ENCODE results near the gene CUL7. TPM values are rescaled to one million over a fixed set of nuclear protein-coding genes. Genes with fewer than 3 reads are reported as not detected.

Gene CUL7
- polyA plus RNA-seq, 1 donor from 2014 or later = 25.7 TPM

DNA sequence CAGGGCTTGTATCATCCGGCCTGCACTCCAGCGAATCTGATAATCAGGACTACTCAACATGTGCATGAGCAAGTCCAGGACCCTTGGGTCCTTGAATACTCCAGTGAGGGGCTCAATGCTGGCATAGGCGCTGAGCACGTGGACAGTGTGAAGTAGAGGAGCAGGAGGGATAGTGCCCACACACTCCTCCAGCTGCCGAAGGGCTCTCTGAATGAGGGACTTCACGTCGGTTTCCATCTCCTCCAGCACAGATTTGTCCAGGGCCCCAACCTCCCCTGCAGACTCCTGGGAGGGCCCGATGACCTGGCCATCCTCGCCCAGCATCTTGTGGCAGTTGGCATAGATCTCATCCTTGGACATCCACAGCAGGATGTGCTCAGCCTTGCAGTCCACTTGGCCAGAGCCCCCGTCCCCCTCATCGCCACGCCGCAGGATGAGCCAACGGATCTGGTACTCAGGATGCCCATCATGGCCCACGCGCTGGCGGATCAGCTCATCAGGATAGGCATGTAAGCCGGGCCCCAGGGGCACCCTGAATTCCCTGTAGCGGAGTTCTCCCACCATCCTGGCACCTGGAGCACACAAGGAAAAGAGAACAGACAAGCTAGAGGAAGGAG, 1.3 kb downstream of the CUL7 start:
- Histone ChIP-seq H3K36me3 (ENCODE audit: insufficient read depth, low read length) (no peaks in the 10 kb centered on the region), H3K27ac (ENCODE audit: low read length) (no peak overlapping the region), H3K27me3 (ENCODE audit: insufficient read depth, low read depth, low read length) (no peaks in the 10 kb centered on the region), H3K9ac (ENCODE audit: low read length) (no peak overlapping the region), H3K4me2 (ENCODE audit: low read length) (no peak overlapping the region), H3F3A (ENCODE audit: insufficient read depth, low read length, poor library complexity, severe bottlenecking) (no peaks in the 10 kb centered on the region), H3K9me3 (ENCODE audit: low read length) (no peaks in the 10 kb centered on the region), H3K79me2 (replicated peaks; ENCODE audit: insufficient read depth, low read length) (no peaks in the 10 kb centered on the region), H4K20me1 (ENCODE audit: insufficient read depth) (no peaks in the 10 kb centered on the region), H3K9me2 (ENCODE audit: insufficient read depth, low read length) (no peaks in the 10 kb centered on the region), H3K4me3 (ENCODE audit: low read length) (peak overlapping the region; percentile 76), H2AFZ (ENCODE audit: low read depth, low read length) (no peak overlapping the region)
- no peak for TF ChIP-seq POLR2AphosphoS5 (IDR thresholded peaks at IDR 0.05)
- TF ChIP-seq MXI1 (conservative IDR thresholded peaks at IDR 0.05; ENCODE audit: poor library complexity, severe bottlenecking) = no peak
- TF ChIP-seq CTCF (IDR thresholded peaks at IDR 0.05; ENCODE audit: poor library complexity, severe bottlenecking) = no peak

- H3K4me2 ChIP-seq (ENCODE audit: low read length) = no peak overlapping the region
Observed at GRCh38 chr6:43050981-43051380, 2.7 kb downstream of the CUL7 start.

More at GRCh38 chr6:43050981-43051380, 2.7 kb downstream of the CUL7 start:
- Histone ChIP-seq H3K27ac (ENCODE audit: low read length) (no peak overlapping the region), H3K36me3 (ENCODE audit: insufficient read depth, low read length) (no peaks in the 10 kb centered on the region), H3K4me3 (ENCODE audit: low read length) (no peak overlapping the region), H4K20me1 (ENCODE audit: insufficient read depth) (no peaks in the 10 kb centered on the region), H2AFZ (ENCODE audit: low read depth, low read length) (no peak overlapping the region), H3K9me2 (ENCODE audit: insufficient read depth, low read length) (no peaks in the 10 kb centered on the region), H3K9me3 (ENCODE audit: low read length) (no peaks in the 10 kb centered on the region), H3K79me2 (replicated peaks; ENCODE audit: insufficient read depth, low read length) (no peaks in the 10 kb centered on the region), H3F3A (ENCODE audit: insufficient read depth, low read length, poor library complexity, severe bottlenecking) (no peaks in the 10 kb centered on the region), H3K9ac (ENCODE audit: low read length) (no peak overlapping the region), H3K27me3 (ENCODE audit: insufficient read depth, low read depth, low read length) (no peaks in the 10 kb centered on the region)
- TF ChIP-seq POLR2AphosphoS5 (IDR thresholded peaks at IDR 0.05) (no peak), EP300 (conservative IDR thresholded peaks at IDR 0.05; ENCODE audit: poor library complexity, severe bottlenecking) (no peak), EZH2 (IDR thresholded peaks at IDR 0.05; ENCODE audit: borderline replicate concordance, insufficient read depth, low read length, poor library complexity, severe bottlenecking) (no peak), RAD21 (conservative IDR thresholded peaks at IDR 0.05) (no peak), REST (IDR thresholded peaks at IDR 0.05; ENCODE audit: borderline replicate concordance) (no peak), MXI1 (conservative IDR thresholded peaks at IDR 0.05; ENCODE audit: poor library complexity, severe bottlenecking) (no peak), TAF1 (IDR thresholded peaks at IDR 0.05; ENCODE audit: low read depth) (no peak), CTCF (IDR thresholded peaks at IDR 0.05; ENCODE audit: poor library complexity, severe bottlenecking) (no peak), SMC3 (conservative IDR thresholded peaks at IDR 0.05; ENCODE audit: poor library complexity) (no peak)

All from neural cell (in vitro differentiated cells).